HG03139 (cell line): ENCODE measurements around the gene SPATA13.
A peak's percentile ranks its signal among the peaks of the same experiment; 100 is the strongest.
"Not testable (repeated sequence)": the region's sequence is repeated elsewhere in the genome, so short reads cannot be mapped to it uniquely, and the experiment has no call there.

ENCODE experiments used
- ATAC-seq: cut with Tn5 transposase; IDR thresholded peaks from one replicate; pipeline ENCODE4 v1.9.1; 2021; ENCODE audit not compliant: unreplicated experiment

Gene SPATA13

DNA sequence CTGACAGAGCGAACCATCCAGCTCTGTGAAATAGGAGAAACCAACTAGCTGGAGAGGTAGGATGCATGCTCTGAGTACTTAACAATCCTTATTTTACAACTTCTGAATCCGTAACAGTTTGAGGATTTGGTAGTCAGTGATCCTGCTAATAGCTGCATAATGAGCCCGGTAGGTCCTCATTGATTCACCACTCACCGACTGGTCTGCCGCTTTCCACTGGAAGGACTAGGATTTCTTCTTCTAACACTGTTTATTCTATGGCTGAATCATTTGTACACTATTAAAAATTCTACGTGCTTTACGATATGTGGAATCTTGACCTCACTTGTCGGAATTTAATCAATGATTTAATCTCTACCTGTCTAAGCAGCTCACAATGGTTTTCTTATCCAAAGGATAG lies 33.9 kb downstream of the SPATA13 start:
- no peak for ATAC-seq

DNA sequence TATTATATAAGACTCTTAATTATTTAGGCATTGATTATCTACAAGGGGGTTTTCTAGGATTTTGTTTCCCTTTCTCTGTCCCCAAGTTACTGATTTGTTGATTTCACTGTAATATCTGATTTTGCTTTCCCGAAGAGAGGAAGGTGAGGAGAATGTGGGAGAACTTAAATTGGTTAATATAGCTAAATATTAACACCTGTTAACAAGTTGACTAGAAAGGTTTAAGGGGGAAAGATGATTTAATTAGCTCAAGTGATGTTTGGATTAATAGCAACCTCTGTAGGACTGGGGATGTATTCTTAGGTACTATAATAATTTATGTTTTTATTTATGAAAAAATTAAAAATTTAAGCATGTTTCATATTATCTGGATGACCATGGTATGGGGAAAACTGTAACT lies 35.1 kb downstream of the SPATA13 start:
- ATAC-seq = no peak

DNA sequence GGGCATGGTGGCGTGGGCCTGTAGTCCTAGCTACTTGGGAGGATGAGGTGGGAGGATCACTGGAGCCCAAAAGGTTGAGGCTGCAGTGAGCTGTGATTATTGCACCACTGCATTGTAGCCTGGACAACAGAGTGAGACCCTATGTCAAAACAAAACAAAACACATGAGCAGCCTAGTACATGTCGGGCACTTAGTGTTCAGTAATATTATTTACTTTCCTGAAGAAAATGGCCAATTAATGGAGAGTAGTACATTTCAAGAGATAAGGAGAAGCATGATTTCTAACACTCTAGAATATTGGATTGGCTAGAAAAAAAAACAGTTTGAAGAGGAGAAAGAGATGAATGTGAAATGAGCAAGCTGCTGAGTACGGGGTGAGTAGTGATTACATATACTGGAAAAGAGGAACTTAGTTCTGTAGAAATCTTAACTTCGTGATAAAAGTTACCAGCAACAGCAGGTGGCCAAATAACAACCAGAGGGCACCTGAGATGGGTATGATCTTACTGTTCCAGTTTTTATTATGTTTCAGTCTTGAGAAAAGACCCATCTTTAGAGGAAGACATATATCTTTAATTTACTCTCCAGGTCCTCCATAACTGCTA lies 36.2 kb downstream of the SPATA13 start:
- no peak for ATAC-seq

DNA sequence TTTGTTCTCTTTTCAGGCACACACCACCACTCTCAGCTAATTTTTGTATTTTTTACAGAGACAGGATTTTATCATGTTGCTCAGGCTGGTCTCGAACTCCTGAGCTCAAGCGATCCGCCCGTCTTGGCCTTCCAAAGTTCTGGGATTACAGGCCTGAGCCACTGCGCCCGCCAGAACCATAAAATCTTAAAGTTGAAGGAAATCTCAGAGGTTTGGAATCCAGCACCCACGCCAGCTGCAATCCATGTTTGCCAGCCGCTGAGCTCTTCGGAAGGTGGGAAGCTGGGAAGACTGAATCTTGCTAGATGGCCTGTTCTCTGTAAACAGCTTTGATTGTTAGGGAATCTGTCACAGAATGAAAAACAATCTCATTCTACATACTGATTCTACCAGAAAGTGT lies 38.5 kb downstream of the SPATA13 start:
- ATAC-seq = no peak

DNA sequence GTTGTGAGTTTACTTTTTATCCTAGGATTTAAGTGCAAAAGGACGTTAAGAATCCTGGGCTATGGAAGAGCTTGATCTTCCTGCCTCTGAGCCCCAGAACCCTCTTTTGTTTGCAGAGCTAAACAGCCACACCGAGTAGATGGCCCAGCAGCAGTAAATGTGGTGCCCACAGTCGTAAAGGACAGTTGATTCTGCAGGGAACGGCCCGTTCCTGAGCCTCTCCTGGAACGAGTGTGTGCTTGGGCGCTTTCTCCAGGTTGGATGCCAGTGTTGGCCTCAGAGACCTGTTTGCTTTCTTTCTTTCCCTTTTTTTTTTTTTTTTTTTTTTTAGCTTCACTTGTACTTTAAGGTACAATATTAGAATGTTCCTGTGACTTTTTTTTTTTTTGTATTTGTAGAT lies 41.7 kb downstream of the SPATA13 start:
- no peak for ATAC-seq

DNA sequence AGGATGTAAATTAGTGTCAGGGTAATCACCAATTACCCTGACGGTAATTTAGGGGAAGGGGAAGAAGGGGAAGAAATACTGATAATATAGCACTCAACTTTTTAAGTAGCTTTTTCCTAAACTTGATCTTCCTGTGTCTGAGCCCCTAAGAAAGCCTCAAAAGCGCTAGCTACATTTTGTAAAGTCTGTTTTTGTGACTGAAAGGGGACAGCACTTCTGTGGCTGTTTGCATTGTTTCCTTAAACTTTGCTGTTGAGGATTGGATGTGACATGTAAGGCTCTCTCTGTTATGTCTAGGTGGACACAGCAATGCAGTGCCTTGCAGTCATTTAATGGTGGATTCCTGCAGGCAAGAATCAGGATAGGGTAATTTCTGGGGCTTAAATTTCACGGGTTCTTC lies 42.8 kb downstream of the SPATA13 start:
- ATAC-seq = no peak

DNA sequence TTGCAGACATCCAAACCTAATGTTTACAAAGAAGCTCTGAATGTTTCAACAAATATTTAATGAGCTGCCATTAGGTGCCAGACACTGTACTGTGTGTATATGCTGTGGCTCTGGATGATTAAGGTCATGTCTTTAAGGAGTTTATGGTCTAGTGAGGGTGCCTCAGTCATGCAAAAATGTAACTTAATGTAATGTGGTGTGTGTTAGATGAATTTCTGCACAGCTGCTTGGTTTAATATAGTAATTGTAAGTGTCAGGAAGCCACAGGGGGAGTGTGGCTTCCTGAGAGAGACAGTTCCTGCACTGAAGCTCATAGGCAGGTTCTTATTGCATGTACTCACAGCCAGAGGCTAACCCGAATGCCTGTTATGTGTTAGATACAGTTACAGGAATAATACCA lies 43.3 kb downstream of the SPATA13 start:
- no peak for ATAC-seq

DNA sequence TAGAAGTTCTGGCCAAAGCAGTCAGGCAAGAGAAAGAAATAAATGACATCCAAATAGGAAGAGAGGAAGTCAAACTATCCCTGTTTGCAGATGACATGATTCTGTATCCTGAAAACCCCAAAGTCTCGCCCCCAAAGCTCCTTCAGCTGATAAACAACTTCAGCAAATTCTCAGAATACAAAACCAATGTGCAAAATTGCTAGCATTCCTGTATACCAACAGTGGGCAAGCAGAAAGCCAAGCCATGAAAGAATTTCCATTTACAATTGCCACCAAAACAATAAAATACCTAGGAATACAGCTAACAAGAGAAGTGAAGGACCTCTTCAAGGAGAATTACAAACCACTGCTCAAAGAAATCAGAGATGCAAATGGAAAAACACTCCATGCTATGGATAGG lies 44.6 kb downstream of the SPATA13 start:
- not testable (repeated sequence) for ATAC-seq

DNA sequence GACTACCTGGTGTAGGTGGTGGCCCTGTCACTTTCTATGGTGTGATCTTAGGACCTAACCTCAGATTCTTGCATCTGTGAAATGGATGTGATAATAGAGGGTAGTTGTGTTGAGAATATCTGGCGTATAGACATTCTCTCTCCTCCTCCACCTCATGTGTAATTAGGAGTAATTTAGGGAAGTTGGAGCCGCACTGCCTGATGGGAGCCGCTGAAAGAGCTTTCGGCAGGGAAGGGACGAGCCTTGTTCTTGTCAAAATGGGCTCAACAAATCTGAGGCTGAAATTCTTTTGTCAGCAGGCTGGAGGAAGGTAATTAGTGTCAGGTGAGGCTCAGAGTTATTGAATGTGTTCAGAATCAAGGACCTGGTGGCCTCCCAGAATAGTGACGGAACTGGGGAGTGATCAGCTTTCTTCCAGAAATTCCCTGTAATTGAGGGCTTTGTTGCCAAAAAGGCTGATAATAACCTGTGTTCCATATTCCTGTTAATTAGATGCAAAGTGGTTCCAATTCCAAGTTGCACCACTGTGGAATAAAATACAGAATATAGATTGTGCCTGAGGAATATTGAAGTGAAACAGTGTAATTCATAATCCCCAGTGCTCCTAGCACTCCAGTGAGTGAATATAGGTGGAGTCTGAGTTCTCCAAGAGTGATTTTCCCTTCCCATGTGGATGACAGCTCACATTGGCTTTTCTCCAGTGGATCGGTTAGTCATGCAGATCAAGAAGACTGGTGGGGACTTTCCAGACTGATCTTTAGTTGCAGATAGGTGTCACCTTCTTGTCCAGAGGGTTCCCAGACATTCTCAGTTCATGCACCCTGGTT lies 47.5 kb downstream of the SPATA13 start:
- ATAC-seq = no peak

DNA sequence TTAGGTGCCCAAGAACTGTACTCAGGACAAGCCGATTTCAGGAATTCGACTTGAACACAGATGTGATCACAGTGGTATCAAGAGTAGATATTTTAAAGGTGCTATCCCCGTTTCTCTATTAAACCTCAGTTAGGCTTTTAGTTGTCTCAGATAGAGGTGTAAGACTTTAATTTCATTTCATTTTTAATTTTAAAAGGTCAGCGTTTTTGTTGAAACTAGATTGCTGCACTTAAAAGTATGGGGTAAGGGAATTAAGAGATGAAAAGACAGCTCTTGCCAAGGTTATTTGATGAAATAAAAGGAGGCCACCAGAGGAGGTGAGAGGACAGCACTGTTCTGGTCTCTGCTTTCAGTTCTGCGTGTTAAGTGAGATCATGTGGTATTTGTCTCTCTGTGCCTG lies 48.6 kb downstream of the SPATA13 start:
- no peak for ATAC-seq

DNA sequence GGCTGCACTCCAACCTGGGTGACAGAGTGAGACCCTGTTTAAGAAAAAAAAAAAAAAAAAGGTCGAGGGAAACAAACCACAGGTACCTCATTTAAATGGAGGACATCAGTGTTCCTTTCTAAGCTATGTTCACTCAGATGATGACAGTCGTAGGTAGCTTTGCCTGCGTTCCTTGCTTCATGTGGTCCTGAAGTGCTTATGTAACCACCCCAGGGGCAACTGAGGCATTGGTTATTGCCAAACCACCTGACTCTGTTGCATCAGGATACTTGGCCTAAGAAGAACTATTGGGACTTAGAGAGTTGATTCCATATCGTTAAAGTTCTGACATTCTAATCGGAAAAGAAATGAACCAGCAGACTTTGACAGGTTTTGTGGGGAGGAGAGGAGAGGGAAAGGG lies 51.7 kb downstream of the SPATA13 start:
- no peak for ATAC-seq

DNA sequence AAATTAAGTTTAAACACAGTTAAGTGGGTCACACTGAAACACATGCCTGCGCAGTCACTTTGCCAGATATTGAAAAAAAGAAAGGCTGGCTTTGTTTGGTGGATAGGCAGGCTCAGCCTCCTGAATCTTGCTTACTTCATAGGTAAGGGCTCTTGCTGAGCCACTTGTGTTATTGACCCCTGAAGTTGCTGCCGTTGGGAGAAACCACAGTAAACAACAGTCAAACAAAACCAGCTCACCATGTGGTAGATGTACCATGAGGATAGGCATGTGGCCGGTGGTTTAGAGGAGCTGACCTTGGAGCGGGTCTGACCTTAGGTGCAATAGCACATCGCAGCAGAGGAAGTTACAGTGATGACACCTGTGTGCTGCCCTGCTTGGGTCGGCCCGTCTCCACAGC lies 52.2 kb downstream of the SPATA13 start:
- no peak for ATAC-seq

DNA sequence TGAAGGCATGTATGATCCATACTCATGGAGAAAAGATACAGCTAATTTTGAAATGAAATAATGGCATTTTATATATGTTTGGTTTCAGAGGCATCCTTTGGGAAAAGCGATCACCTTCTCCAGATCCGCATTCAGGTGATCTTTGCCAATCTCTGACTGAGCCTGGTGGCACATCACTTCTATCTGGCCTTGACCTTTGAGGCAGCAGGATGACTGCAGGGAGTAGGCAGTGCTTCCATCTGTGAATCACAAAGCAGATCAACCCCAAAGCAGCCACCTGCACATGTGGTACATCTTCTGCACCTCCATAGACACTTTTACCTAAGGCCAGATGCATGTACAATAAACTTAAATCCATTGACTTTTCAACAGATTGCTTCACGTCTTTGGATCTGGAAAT lies 53.4 kb downstream of the SPATA13 start:
- no peak for ATAC-seq

DNA sequence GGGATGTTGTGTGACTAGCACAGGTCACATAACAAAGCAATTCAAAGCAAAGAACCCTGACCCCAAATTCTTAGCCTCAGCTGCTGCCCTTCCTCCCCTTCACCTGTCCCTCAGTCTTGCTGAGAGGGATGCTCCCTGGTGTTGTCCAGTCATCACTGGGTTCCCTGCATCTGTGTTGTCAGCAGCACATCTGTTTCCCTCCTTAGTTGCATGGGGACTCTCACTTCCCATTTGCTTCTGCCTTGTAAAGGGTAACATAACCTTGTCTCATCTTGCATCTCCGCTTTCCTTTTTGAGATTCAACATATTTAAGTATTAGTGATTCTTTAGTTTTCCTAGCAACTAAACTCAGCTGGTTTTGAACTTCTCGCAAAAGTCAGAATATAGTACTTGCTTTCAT lies 54.0 kb downstream of the SPATA13 start:
- ATAC-seq = peak; percentile 39

DNA sequence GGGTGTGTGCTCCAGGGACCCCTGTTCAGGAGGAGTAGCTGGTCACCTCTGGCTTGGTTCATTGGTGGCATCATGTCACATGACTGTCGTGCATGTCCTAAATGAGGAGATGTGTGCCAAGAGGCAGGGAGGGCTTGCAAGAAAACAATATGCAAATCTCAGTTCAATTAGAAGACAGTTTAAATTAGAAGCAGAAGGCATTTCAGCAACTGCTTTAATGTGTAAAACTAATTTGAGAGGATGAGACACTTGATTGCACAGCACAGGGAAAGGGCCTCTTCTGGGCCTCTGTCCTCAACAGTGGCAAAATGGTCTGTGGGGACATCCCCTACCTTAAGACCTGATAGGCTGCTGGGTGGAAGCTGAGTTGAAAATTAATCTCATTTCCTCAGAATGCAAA lies 54.6 kb downstream of the SPATA13 start:
- peak; percentile 54 for ATAC-seq

DNA sequence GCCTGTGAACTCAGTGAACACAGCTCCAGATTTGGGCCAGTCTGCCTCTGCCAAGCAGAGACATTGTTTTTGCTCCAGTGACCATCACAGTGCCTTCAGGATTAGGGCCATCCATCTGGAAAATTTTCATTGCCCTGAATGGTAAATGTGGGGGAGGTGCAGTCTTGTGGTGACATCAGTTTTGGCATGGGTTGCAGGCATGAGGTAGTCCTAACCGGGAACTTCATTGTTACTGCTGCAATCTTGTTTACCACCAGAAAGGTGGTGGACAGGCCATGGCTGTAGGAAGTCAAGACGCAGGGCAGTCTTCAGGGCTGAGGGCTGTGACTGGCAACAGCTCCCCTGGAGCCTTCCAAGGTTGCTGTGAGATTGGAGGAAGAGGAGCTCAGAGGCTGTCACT lies 55.2 kb downstream of the SPATA13 start:
- ATAC-seq = no peak

DNA sequence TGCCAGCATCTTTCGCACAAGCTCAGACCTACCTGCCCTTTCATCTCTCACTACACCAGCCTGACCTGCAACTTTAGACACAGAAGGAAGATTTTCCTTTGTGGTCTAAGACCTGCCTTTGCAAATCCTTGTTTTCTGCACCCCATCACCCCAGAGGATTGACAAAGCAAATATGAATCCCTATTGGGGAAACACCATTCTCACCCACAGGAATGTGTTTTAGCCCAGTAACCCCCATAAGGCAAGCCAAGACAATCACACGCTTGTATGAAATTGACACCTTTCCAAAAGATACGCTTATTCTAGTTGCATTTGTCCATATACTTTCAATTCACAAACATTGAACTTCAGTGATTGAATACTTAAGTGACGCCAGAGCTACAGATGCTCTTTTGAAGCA lies 55.7 kb downstream of the SPATA13 start:
- no peak for ATAC-seq

DNA sequence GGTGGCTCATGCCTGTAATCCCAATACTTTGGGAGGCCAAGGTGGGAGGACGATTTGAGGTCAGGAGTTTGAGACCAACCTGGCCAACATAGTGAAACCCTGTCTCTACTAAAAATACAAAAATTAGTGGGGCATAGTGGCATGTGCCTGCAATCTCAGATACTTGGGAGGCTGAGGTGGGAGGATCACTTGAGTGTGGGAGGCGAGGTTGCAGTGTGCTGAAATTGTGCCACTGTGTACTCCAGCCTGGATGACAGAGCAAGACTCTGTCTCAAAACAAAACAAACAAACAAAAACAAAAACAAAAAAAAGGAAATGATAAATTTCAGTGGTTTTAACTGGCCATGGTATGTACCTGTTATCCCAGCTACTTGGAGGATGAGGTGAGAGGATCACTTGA lies 56.3 kb downstream of the SPATA13 start:
- ATAC-seq = not testable (repeated sequence)

DNA sequence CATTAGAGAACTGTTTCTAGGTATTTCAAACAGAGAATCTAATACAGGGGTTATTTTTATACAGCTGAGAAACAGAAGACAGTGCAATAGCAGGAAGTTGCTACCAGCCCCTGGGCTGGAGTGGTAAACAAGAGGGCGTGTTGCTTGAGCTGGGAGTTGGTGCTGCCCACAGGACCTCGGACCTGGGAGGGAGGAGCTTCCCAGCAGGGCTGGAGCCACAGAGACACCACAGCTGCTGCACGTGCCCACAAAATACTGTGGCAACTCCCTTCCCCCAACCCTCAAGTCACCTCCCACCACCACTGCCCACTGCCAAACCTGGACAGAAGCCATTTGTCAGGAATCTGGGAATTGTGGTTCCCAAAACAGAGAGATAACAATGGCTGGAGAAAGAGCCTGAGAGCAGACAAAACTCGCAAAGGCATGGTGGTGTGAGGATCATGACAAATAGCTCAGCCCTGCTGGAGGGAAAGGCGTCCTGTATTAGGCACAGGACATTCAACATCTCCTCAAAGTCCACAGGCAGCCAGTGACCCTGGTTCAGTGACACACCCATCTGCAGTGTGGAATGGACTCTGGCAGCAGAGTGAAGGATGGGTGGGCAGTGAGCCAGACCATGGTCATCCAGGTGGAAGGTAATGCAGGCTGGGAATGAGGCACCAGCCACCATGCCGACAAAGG lies 57.2 kb downstream of the SPATA13 start:
- ATAC-seq = no peak

DNA sequence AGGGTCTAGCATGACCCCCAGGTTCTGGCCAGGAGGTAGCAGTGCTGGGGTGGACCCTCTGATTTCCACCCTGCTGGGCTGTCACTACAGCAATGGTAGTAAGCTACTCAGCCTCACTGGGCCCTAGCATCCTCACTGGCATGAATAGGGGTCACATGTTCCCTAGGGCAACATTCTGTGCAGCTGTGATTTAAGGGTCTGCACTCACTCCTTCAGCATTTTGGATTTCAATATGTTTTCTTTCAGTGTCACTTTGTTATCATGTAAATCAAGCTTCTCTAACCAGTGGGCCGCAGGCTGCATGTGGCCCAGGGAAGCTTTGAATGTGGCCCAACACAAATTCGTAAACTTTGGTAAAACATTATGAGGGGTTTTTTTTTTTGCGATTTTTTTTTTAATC lies 57.8 kb downstream of the SPATA13 start:
- no peak for ATAC-seq

DNA sequence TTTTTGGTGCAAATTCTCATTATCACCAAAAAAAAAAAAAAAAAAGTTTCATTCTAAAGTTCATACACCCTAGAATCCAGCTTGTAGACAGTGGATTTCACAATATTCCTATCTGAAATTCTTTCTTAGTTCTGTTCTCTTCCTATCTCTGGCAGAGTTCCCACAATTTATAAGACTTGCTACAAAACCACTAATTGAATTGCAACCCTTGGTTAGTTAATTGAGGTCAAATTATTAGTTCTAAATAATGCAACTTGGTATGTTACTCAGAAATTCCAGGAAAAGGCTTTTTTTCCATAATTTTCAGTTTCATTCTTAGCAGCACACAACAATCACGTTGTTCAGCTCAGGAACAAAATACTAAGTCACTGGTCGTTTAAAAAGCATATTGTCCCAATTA lies 58.5 kb downstream of the SPATA13 start:
- no peak for ATAC-seq

DNA sequence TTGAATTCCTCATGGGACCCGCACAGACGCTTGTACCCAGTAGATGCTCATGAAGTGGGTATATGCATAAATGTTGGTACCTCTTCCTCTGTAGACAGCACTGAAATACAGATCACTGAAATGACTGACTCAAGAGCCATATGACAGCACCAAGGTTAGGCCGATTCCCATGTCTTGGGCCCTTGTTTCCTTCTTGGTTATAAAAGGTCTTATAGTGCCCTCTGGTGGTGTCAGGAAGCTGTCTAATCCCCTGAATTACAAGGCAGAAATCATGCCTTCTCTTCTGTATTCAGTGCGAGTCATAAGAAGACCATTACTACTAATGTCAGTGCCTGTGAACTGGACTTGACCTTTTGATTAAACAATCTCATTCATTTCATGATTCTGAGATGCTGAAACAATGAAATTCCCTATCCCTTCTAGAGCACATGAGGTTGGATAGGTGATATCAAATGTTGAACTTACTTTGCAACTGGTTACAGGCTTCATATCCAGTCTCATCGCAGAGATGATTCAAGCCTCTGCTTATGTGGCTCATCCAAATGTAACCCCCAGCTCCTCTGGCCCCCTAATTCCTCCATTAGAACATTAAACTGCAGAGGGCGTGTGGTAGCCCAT lies 59.7 kb downstream of the SPATA13 start:
- ATAC-seq = no peak
